Measurements from ENCODE around the gene GPBP1L1.
"Not testable (repeated sequence)": the region's sequence is repeated elsewhere in the genome, so short reads cannot be mapped to it uniquely, and the experiment has no call there.

The GPBP1L1 gene

DNA sequence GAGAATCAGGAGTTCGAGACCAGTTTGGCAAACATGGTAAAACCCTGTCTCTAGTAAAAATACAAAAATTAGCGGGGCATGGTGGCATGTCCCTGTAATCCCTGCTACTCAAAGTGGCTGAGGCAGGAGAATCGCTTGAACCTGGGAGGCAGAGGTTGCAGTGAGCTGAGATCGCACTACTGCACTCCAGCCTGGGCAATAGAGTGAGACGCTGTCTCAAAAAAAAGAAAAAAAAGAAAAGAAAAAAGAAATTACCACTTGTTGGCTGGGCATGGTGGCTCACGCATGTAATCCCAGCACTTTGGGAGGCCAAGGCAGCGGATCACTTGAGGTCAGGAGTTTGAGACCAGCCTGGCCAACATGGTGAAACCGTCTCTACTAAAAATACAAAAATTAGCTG, 89.6 kb downstream of the GPBP1L1 start:
- TF ChIP-seq ZNF121 (tag by site-specific recombination; IDR thresholded peaks at IDR 0.05), result peak; percentile 40; the same call in 1 of the 2 replicates
- 0 out of 2 replicates have a peak, but pooled peaks have one; percentile 35 for TF ChIP-seq SCRT2 (tag by site-specific recombination; IDR thresholded peaks at IDR 0.05)
- POLR2A ChIA-PET, result interaction anchor here (1.0 kb wide), 1 partner anchor 12 kb away, joined by 5 read pairs; no protein-coding TSS in a partner anchor
- H3K9me3 ChIP-seq (ENCODE audit: control insufficient read depth, insufficient read depth, low read depth, low read length); H3K27ac ChIP-seq (ENCODE audit: extremely low read depth, low read depth, low read length); CTCF ChIA-PET; H3K4me1 ChIP-seq (ENCODE audit: control insufficient read depth, insufficient read depth, low read length); H3K4me3 ChIP-seq (ENCODE audit: low read depth, low read length): not testable (repeated sequence)
- peaks cover 47 to 75% of the 10 kb centered on the region in 2 experiments for H3K36me3 ChIP-seq (ENCODE audit: control insufficient read depth in 2 of 2, insufficient read depth in 1 of 2, low read length in 2 of 2)

DNA sequence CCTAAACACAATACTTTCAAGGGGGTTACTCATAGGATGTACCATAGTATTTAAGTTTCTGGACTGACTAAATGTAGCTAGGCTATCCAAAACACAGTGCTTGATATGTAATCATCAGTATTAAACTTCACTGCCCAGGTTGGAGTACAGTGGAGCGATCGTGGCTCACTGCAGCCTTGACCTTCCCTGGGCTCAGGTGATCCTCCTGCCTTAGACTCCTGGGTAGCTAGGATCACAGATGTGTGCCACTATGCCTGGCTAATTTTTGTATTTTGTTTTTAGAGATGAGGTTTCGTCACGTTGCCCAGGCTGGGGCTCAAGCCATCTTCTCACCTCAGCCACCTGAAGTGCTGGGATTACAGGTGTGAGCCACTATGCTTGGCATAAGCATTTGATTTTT, 91.9 kb downstream of the GPBP1L1 start:
- ChIA-PET CTCF (no interaction called here), POLR2A (no interaction called here)
- TF ChIP-seq ZNF596 (tag by site-specific recombination; IDR thresholded peaks at IDR 0.05) (no peak), ZBTB7A (tag by site-specific recombination; IDR thresholded peaks at IDR 0.05; ENCODE audit: low read depth) (no peak), ZNF366 (tag by site-specific recombination; conservative IDR thresholded peaks at IDR 0.05) (no peak), ZNF768 (tag by site-specific recombination; IDR thresholded peaks at IDR 0.05) (no peak), ZNF555 (tag by site-specific recombination; conservative IDR thresholded peaks at IDR 0.05) (no peak), ZNF302 (tag by site-specific recombination; IDR thresholded peaks at IDR 0.05; ENCODE audit: low read depth) (no peak), ZNF248 (tag by site-specific recombination; IDR thresholded peaks at IDR 0.05) (no peak), ZNF529 (tag by site-specific recombination; IDR thresholded peaks at IDR 0.05; ENCODE audit: insufficient replicate concordance) (no peak), BCL11A (tag by site-specific recombination; IDR thresholded peaks at IDR 0.05; ENCODE audit: low read depth) (no peak), ZNF10 (tag by site-specific recombination; IDR thresholded peaks at IDR 0.05) (no peak), ZSCAN30 (tag by site-specific recombination; IDR thresholded peaks at IDR 0.05) (no peak), ZNF423 (tag by site-specific recombination; IDR thresholded peaks at IDR 0.05) (no peak), ZNF654 (tag by site-specific recombination; IDR thresholded peaks at IDR 0.05; ENCODE audit: low read depth) (no peak)
- TF ChIP-seq, protein P1, sequence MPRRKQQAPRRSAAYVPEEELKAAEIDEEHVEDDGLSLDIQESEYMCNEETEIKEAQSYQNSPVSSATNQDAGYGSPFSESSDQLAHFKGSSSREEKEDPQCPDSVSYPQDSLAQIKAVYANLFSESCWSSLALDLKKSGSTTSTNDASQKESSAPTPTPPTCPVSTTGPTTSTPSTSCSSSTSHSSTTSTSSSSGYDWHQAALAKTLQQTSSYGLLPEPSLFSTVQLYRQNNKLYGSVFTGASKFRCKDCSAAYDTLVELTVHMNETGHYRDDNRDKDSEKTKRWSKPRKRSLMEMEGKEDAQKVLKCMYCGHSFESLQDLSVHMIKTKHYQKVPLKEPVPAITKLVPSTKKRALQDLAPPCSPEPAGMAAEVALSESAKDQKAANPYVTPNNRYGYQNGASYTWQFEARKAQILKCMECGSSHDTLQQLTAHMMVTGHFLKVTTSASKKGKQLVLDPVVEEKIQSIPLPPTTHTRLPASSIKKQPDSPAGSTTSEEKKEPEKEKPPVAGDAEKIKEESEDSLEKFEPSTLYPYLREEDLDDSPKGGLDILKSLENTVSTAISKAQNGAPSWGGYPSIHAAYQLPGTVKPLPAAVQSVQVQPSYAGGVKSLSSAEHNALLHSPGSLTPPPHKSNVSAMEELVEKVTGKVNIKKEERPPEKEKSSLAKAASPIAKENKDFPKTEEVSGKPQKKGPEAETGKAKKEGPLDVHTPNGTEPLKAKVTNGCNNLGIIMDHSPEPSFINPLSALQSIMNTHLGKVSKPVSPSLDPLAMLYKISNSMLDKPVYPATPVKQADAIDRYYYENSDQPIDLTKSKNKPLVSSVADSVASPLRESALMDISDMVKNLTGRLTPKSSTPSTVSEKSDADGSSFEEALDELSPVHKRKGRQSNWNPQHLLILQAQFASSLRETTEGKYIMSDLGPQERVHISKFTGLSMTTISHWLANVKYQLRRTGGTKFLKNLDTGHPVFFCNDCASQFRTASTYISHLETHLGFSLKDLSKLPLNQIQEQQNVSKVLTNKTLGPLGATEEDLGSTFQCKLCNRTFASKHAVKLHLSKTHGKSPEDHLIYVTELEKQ (tag by site-specific recombination; IDR thresholded peaks at IDR 0.05; ENCODE audit: borderline replicate concordance), result no peak
- TF ChIP-seq, protein P2, sequence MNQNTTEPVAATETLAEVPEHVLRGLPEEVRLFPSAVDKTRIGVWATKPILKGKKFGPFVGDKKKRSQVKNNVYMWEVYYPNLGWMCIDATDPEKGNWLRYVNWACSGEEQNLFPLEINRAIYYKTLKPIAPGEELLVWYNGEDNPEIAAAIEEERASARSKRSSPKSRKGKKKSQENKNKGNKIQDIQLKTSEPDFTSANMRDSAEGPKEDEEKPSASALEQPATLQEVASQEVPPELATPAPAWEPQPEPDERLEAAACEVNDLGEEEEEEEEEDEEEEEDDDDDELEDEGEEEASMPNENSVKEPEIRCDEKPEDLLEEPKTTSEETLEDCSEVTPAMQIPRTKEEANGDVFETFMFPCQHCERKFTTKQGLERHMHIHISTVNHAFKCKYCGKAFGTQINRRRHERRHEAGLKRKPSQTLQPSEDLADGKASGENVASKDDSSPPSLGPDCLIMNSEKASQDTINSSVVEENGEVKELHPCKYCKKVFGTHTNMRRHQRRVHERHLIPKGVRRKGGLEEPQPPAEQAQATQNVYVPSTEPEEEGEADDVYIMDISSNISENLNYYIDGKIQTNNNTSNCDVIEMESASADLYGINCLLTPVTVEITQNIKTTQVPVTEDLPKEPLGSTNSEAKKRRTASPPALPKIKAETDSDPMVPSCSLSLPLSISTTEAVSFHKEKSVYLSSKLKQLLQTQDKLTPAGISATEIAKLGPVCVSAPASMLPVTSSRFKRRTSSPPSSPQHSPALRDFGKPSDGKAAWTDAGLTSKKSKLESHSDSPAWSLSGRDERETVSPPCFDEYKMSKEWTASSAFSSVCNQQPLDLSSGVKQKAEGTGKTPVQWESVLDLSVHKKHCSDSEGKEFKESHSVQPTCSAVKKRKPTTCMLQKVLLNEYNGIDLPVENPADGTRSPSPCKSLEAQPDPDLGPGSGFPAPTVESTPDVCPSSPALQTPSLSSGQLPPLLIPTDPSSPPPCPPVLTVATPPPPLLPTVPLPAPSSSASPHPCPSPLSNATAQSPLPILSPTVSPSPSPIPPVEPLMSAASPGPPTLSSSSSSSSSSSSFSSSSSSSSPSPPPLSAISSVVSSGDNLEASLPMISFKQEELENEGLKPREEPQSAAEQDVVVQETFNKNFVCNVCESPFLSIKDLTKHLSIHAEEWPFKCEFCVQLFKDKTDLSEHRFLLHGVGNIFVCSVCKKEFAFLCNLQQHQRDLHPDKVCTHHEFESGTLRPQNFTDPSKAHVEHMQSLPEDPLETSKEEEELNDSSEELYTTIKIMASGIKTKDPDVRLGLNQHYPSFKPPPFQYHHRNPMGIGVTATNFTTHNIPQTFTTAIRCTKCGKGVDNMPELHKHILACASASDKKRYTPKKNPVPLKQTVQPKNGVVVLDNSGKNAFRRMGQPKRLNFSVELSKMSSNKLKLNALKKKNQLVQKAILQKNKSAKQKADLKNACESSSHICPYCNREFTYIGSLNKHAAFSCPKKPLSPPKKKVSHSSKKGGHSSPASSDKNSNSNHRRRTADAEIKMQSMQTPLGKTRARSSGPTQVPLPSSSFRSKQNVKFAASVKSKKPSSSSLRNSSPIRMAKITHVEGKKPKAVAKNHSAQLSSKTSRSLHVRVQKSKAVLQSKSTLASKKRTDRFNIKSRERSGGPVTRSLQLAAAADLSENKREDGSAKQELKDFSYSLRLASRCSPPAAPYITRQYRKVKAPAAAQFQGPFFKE (tag by site-specific recombination; IDR thresholded peaks at IDR 0.05; ENCODE audit: borderline replicate concordance), result no peak
- TF ChIP-seq, protein P3, sequence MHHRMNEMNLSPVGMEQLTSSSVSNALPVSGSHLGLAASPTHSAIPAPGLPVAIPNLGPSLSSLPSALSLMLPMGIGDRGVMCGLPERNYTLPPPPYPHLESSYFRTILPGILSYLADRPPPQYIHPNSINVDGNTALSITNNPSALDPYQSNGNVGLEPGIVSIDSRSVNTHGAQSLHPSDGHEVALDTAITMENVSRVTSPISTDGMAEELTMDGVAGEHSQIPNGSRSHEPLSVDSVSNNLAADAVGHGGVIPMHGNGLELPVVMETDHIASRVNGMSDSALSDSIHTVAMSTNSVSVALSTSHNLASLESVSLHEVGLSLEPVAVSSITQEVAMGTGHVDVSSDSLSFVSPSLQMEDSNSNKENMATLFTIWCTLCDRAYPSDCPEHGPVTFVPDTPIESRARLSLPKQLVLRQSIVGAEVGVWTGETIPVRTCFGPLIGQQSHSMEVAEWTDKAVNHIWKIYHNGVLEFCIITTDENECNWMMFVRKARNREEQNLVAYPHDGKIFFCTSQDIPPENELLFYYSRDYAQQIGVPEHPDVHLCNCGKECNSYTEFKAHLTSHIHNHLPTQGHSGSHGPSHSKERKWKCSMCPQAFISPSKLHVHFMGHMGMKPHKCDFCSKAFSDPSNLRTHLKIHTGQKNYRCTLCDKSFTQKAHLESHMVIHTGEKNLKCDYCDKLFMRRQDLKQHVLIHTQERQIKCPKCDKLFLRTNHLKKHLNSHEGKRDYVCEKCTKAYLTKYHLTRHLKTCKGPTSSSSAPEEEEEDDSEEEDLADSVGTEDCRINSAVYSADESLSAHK (tag by site-specific recombination; IDR thresholded peaks at IDR 0.05), result no peak
- TF ChIP-seq, protein P4, sequence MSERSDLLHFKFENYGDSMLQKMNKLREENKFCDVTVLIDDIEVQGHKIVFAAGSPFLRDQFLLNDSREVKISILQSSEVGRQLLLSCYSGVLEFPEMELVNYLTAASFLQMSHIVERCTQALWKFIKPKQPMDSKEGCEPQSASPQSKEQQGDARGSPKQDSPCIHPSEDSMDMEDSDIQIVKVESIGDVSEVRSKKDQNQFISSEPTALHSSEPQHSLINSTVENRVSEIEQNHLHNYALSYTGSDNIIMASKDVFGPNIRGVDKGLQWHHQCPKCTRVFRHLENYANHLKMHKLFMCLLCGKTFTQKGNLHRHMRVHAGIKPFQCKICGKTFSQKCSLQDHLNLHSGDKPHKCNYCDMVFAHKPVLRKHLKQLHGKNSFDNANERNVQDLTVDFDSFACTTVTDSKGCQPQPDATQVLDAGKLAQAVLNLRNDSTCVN (tag by site-specific recombination; optimal IDR thresholded peaks at IDR 0.05), result no peak
- TF ChIP-seq, protein P5, sequence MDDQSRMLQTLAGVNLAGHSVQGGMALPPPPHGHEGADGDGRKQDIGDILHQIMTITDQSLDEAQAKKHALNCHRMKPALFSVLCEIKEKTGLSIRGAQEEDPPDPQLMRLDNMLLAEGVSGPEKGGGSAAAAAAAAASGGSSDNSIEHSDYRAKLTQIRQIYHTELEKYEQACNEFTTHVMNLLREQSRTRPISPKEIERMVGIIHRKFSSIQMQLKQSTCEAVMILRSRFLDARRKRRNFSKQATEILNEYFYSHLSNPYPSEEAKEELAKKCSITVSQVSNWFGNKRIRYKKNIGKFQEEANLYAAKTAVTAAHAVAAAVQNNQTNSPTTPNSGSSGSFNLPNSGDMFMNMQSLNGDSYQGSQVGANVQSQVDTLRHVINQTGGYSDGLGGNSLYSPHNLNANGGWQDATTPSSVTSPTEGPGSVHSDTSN (CRISPR knock-in tag; IDR thresholded peaks at IDR 0.05), result no peak
- no peak overlapping the region for H3K27ac ChIP-seq (ENCODE audit: extremely low read depth, low read depth, low read length)
- H3K9me3 ChIP-seq (ENCODE audit: control insufficient read depth, insufficient read depth, low read depth, low read length), result no peaks in the 10 kb centered on the region
- no peaks in the 10 kb centered on the region for H3K4me1 ChIP-seq (ENCODE audit: control insufficient read depth, insufficient read depth, low read length)
- H3K36me3 ChIP-seq (ENCODE audit: control insufficient read depth in 2 of 2, insufficient read depth in 1 of 2, low read length in 2 of 2), result peaks cover 56 to 82% of the 10 kb centered on the region in 2 experiments
- no peak overlapping the region for H3K4me3 ChIP-seq (ENCODE audit: low read depth, low read length)

Measured in HEK293 (cell line).